Amygdala (tissue), 56 donors: ENCODE results near the gene OS9.
"Not testable (repeated sequence)": the region's sequence is repeated elsewhere in the genome, so short reads cannot be mapped to it uniquely, and the experiment has no call there.

ENCODE experiments used
- DNase-seq, 56 donors: peaks; one replicate each; lab custom pipeline; 2025; lab: John Stamatoyannopoulos, UW

OS9 gene

GRCh38 chr12:57694459-57695019, 607 bp downstream of the OS9 start:
- peak in 3 of 56 donors; percentile 23 to 42 (median 34) for DNase-seq

- DNase-seq, result no peak
Measured at GRCh38 chr12:57695770-57696432, 2.0 kb downstream of the OS9 start.

GRCh38 chr12:57697076-57697475, 3.1 kb downstream of the OS9 start:
- no peak for DNase-seq

- DNase-seq, result no peak
Measured at GRCh38 chr12:57698414-57698813, 4.5 kb downstream of the OS9 start.

- no peak for DNase-seq
Measured at GRCh38 chr12:57700317-57700716, 6.4 kb downstream of the OS9 start.

- no peak for DNase-seq
Measured at GRCh38 chr12:57707250-57707649, 13.3 kb downstream of the OS9 start.

- DNase-seq, result no peak
Measured at GRCh38 chr12:57708296-57708695, 14.4 kb downstream of the OS9 start.

GRCh38 chr12:57712701-57713100, 18.8 kb downstream of the OS9 start:
- DNase-seq, result peak in 6 of 56 donors; percentile 6 to 30 (median 17)

- no peak for DNase-seq
Measured at GRCh38 chr12:57713209-57713608, 19.3 kb downstream of the OS9 start.

- not testable (repeated sequence) for DNase-seq
Measured at GRCh38 chr12:57715036-57715748, 21.3 kb downstream of the OS9 start.

GRCh38 chr12:57715786-57716185, 21.9 kb downstream of the OS9 start:
- DNase-seq, result no peak

- DNase-seq, result no peak
Measured at GRCh38 chr12:57716305-57716704, 22.4 kb downstream of the OS9 start.

- no peak for DNase-seq
Measured at GRCh38 chr12:57717131-57717530, 23.2 kb downstream of the OS9 start.

GRCh38 chr12:57717846-57718640, 24.1 kb downstream of the OS9 start:
- DNase-seq, result no peak

- no peak for DNase-seq
Measured at GRCh38 chr12:57718641-57719528, 25.0 kb downstream of the OS9 start.

- no peak for DNase-seq
Measured at GRCh38 chr12:57719777-57720605, 26.1 kb downstream of the OS9 start.

- DNase-seq, result no peak
Measured at GRCh38 chr12:57720606-57721595, 27.0 kb downstream of the OS9 start.
